H7 (cell line): ENCODE measurements around the gene LAMA2. TPM values are rescaled to one million over a fixed set of nuclear protein-coding genes. Genes with fewer than 3 reads are reported as not detected.
"Not testable (repeated sequence)": the region's sequence is repeated elsewhere in the genome, so short reads cannot be mapped to it uniquely, and the experiment has no call there.

Experiments
- DNase-seq: peaks from one replicate; pipeline ENCODE4 v3.0.0; 2012
- H3K27me3 ChIP-seq: 2 replicates; pipeline ENCODE4 v1.6.0; 2011; ENCODE audit warnings: mild to moderate bottlenecking, low read length; ENCODE audit not compliant: control insufficient read depth, insufficient read depth
- H3K36me3 ChIP-seq: replicated peaks from 2 replicates; pipeline ENCODE4 v1.5.1; 2011; ENCODE audit warnings: low read length; ENCODE audit not compliant: control insufficient read depth, insufficient read depth
- H3K4me3 ChIP-seq: 2 replicates; pipeline ENCODE4 v1.5.1; 2011; ENCODE audit warnings: low read depth, mild to moderate bottlenecking, control low read depth, low read length, moderate library complexity; ENCODE audit not compliant: insufficient read depth
- total RNA-seq: library from RNA; depleted of rRNA; stranded (reverse); fragments of >200 nt; shearing (Covaris generic); gene quantifications from 2 replicates; pipeline ENCODE4 v1.2.3, GENCODE V29; 2014

Gene LAMA2
- total RNA-seq, 1 experiment from 2014 or later = 2.2 TPM

- Histone ChIP-seq H3K4me3 (no peak overlapping the region), H3K27me3 (no peaks in the 10 kb centered on the region), H3K36me3 (no peaks in the 10 kb centered on the region)
- DNase-seq = no peak
These were observed 247.2 kb downstream of the LAMA2 start for GRCh38 chr6:129130106-129130505.

- Histone ChIP-seq H3K4me3 (no peak overlapping the region), H3K27me3 (no peaks in the 10 kb centered on the region), H3K36me3 (no peaks in the 10 kb centered on the region)
- no peak for DNase-seq
These were observed 248.2 kb downstream of the LAMA2 start for GRCh38 chr6:129130959-129131681.

GRCh38 chr6:129133770-129134192, 250.8 kb downstream of the LAMA2 start:
- Histone ChIP-seq H3K27me3 (no peaks in the 10 kb centered on the region), H3K4me3 (no peak overlapping the region), H3K36me3 (no peaks in the 10 kb centered on the region)
- no peak for DNase-seq

- Histone ChIP-seq H3K27me3 (no peaks in the 10 kb centered on the region), H3K36me3 (no peaks in the 10 kb centered on the region), H3K4me3 (no peak overlapping the region)
- no peak for DNase-seq
These were observed 251.6 kb downstream of the LAMA2 start for GRCh38 chr6:129134535-129134934.

- H3K27me3 ChIP-seq = no peaks in the 10 kb centered on the region
- H3K4me3 ChIP-seq = no peak overlapping the region
- DNase-seq = no peak
- H3K36me3 ChIP-seq = no peaks in the 10 kb centered on the region
These were observed 252.5 kb downstream of the LAMA2 start for GRCh38 chr6:129135451-129135850.

- Histone ChIP-seq H3K27me3 (no peaks in the 10 kb centered on the region), H3K4me3 (no peak overlapping the region), H3K36me3 (no peaks in the 10 kb centered on the region)
- DNase-seq = no peak
These were observed 253.8 kb downstream of the LAMA2 start for GRCh38 chr6:129136751-129137150.

GRCh38 chr6:129138739-129139405, 255.9 kb downstream of the LAMA2 start:
- no peaks in the 10 kb centered on the region for H3K27me3 ChIP-seq
- H3K4me3 ChIP-seq = no peak overlapping the region
- DNase-seq = no peak
- H3K36me3 ChIP-seq = no peaks in the 10 kb centered on the region

- no peaks in the 10 kb centered on the region for H3K27me3 ChIP-seq
- no peaks in the 10 kb centered on the region for H3K36me3 ChIP-seq
- no peak overlapping the region for H3K4me3 ChIP-seq
- no peak for DNase-seq
These were observed 257.6 kb downstream of the LAMA2 start for GRCh38 chr6:129140526-129140925.

GRCh38 chr6:129141499-129141898, 258.6 kb downstream of the LAMA2 start:
- Histone ChIP-seq H3K36me3 (no peaks in the 10 kb centered on the region), H3K4me3 (no peak overlapping the region), H3K27me3 (no peaks in the 10 kb centered on the region)
- no peak for DNase-seq

GRCh38 chr6:129146902-129147301, 264.0 kb downstream of the LAMA2 start:
- H3K4me3 ChIP-seq = no peak overlapping the region
- no peaks in the 10 kb centered on the region for H3K27me3 ChIP-seq
- H3K36me3 ChIP-seq = no peaks in the 10 kb centered on the region
- no peak for DNase-seq

GRCh38 chr6:129150507-129150906, 267.6 kb downstream of the LAMA2 start:
- H3K4me3 ChIP-seq = no peak overlapping the region
- no peaks in the 10 kb centered on the region for H3K36me3 ChIP-seq
- DNase-seq = no peak
- H3K27me3 ChIP-seq = no peaks in the 10 kb centered on the region

- Histone ChIP-seq H3K4me3 (no peak overlapping the region), H3K27me3 (no peaks in the 10 kb centered on the region), H3K36me3 (no peaks in the 10 kb centered on the region)
- DNase-seq = no peak
These were observed 270.3 kb downstream of the LAMA2 start for GRCh38 chr6:129153257-129153656.

GRCh38 chr6:129159242-129159641, 276.3 kb downstream of the LAMA2 start:
- H3K4me3 ChIP-seq, H3K36me3 ChIP-seq, H3K27me3 ChIP-seq, DNase-seq: not testable (repeated sequence)

- Histone ChIP-seq H3K27me3 (no peaks in the 10 kb centered on the region), H3K36me3 (no peaks in the 10 kb centered on the region), H3K4me3 (no peak overlapping the region)
- DNase-seq = no peak
These were observed 279.7 kb downstream of the LAMA2 start for GRCh38 chr6:129162605-129163004.

- Histone ChIP-seq H3K27me3 (no peaks in the 10 kb centered on the region), H3K4me3 (no peak overlapping the region), H3K36me3 (no peaks in the 10 kb centered on the region)
- no peak for DNase-seq
These were observed 280.6 kb downstream of the LAMA2 start for GRCh38 chr6:129163551-129163950.
